WTC11 (cell line): ENCODE results near the gene ARHGAP29. TPM values are rescaled to one million over a fixed set of nuclear protein-coding genes. Genes with fewer than 3 reads are reported as not detected.
"Not testable (repeated sequence)": the region's sequence is repeated elsewhere in the genome, so short reads cannot be mapped to it uniquely, and the experiment has no call there.

Experiments used
- ATAC-seq: fragments of 200-7000 bp; cut with Tn5 transposase; 2 replicates; pipeline ENCODE4 v1.10.0; 2021; ENCODE audit warnings: mild to moderate bottlenecking, moderate library complexity
- CTCF ChIA-PET: fragments of 300-600 bp; sonication (Branson Sonifier 250); formaldehyde crosslinking; loops from one replicate; lab custom pipeline; 2021; ENCODE audit warnings: antibody characterized with exemption; lab: Charles Lee
- POLR2A ChIA-PET: fragments of 350-600 bp; sonication (Branson Sonifier 250); formaldehyde crosslinking; loops from one replicate; lab custom pipeline; 2021; ENCODE audit warnings: antibody characterized with exemption; lab: Charles Lee
- DNase-seq: peaks from one replicate; pipeline ENCODE4 v3.0.0; 2021; ENCODE audit warnings: low spot score
- H3K27ac Mint-ChIP-seq: 2 replicates; pipeline ENCODE4 v1.8.0; 2021; ENCODE audit warnings: mixed read lengths
- H3K27me3 Mint-ChIP-seq: 2 replicates; pipeline ENCODE4 v1.8.0; 2021; ENCODE audit warnings: low read depth, mild to moderate bottlenecking, moderate library complexity, mixed read lengths
- H3K36me3 Mint-ChIP-seq: 2 replicates; pipeline ENCODE4 v1.8.0; 2021; ENCODE audit warnings: mixed read lengths
- H3K4me1 Mint-ChIP-seq: 2 replicates; pipeline ENCODE4 v1.8.0; 2022; ENCODE audit warnings: mixed read lengths
- H3K4me3 Mint-ChIP-seq: 2 replicates; pipeline ENCODE4 v1.8.0; 2021; ENCODE audit warnings: mild to moderate bottlenecking, moderate library complexity, mixed read lengths
- H3K9me3 Mint-ChIP-seq: 2 replicates; pipeline ENCODE4 v1.8.0; 2021; ENCODE audit warnings: mixed read lengths
- ATF1 ChIP-seq: sonication (generic); formaldehyde crosslinking; IDR thresholded peaks from 2 replicates; pipeline ENCODE4 v1.8.1; 2023; ENCODE audit warnings: mild to moderate bottlenecking, moderate library complexity, missing genetic modification reagents
- ESRRA ChIP-seq: sonication (generic); formaldehyde crosslinking; IDR thresholded peaks from 2 replicates; pipeline ENCODE4 v1.8.1; 2022; ENCODE audit warnings: mild to moderate bottlenecking, missing genetic modification reagents, borderline replicate concordance
- FOXK1 ChIP-seq: sonication (generic); formaldehyde crosslinking; IDR thresholded peaks from 2 replicates; pipeline ENCODE4 v1.8.0; 2022; ENCODE audit warnings: mild to moderate bottlenecking, moderate library complexity, missing genetic modification reagents
- HMGA2 ChIP-seq: fragments of 250-450 bp; sonication (Bioruptor Pico); IDR thresholded peaks from 2 replicates; pipeline ENCODE4 v1.4.0; 2021; ENCODE audit warnings: mild to moderate bottlenecking, moderate library complexity
- SOX15 ChIP-seq: fragments of 250-450 bp; sonication (Bioruptor Pico); IDR thresholded peaks from 2 replicates; pipeline ENCODE4 v1.9.0; 2021; ENCODE audit warnings: mild to moderate bottlenecking
- TEAD1 ChIP-seq: sonication (generic); formaldehyde crosslinking; IDR thresholded peaks from 2 replicates; pipeline ENCODE4 v1.8.0; 2022; ENCODE audit warnings: mild to moderate bottlenecking, missing genetic modification reagents
- ZBTB21 ChIP-seq: sonication (generic); formaldehyde crosslinking; IDR thresholded peaks from 2 replicates; pipeline ENCODE4 v1.8.1; 2023; ENCODE audit warnings: mild to moderate bottlenecking, missing genetic modification reagents, borderline replicate concordance
- ZNF121 ChIP-seq: sonication (generic); formaldehyde crosslinking; IDR thresholded peaks from 2 replicates; pipeline ENCODE4 v1.8.0; 2023; ENCODE audit warnings: missing genetic modification reagents
- ZNF263 ChIP-seq: sonication (generic); formaldehyde crosslinking; IDR thresholded peaks from 2 replicates; pipeline ENCODE4 v1.8.1; 2022; ENCODE audit warnings: low read depth, mild to moderate bottlenecking, moderate library complexity, missing genetic modification reagents
- total RNA-seq: library from RNA; stranded (reverse); gene quantifications from 3 replicates; pipeline ENCODE4 v1.2.3, GENCODE V29; 2021
- TF ChIP-seq, protein P1 (sequence below): sonication (generic); formaldehyde crosslinking; IDR thresholded peaks from 2 replicates; pipeline ENCODE4 v1.8.1; 2022; ENCODE audit warnings: low read depth, mild to moderate bottlenecking, moderate library complexity, missing genetic modification reagents, borderline replicate concordance
- TF ChIP-seq, protein P2 (sequence below): sonication (generic); formaldehyde crosslinking; IDR thresholded peaks from 2 replicates; pipeline ENCODE4 v1.8.1; 2023; ENCODE audit warnings: mild to moderate bottlenecking, missing genetic modification reagents
- TF ChIP-seq, protein P3 (sequence below): sonication (generic); formaldehyde crosslinking; IDR thresholded peaks from 2 replicates; pipeline ENCODE4 v1.8.1; 2022; ENCODE audit warnings: low read depth, missing genetic modification reagents, borderline replicate concordance
- TF ChIP-seq, protein P4 (sequence below): sonication (generic); formaldehyde crosslinking; IDR thresholded peaks from 2 replicates; pipeline ENCODE4 v1.8.1; 2023; ENCODE audit warnings: mild to moderate bottlenecking, missing genetic modification reagents, moderate library complexity
- TF ChIP-seq, protein P5 (sequence below): fragments of 250-450 bp; sonication (Bioruptor Pico); IDR thresholded peaks from 2 replicates; pipeline ENCODE4 v2.1.2; 2022; ENCODE audit warnings: mild to moderate bottlenecking, moderate library complexity

ARHGAP29 gene
- total RNA-seq, 1 experiment from 2014 or later: 6.6 TPM

DNA sequence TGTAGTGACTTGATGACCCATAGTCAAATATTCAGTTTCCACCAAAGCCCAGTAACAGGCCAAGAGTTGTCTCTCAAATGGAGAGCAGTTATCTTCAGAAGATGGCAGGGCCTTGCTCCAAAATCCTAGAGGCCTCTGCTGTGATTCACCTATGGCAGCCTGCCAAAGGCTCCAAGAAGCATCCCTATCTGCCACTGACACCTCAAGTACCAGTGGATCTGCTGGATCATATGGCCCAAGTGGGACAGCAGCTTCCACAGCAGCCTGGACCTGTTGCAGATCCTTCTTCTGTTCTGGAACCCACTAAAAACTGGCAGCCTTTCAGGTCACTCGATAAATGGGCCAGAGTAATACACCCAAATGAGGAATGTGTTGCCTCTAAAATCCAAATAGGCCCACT lies 73.3 kb downstream of the ARHGAP29 start:
- H3K36me3 Mint-ChIP-seq, POLR2A ChIA-PET, H3K27me3 Mint-ChIP-seq, H3K27ac Mint-ChIP-seq, H3K4me3 Mint-ChIP-seq, ATAC-seq, H3K4me1 Mint-ChIP-seq, DNase-seq, CTCF ChIA-PET: not testable (repeated sequence)
- peaks cover 42% of the 10 kb centered on the region for H3K9me3 Mint-ChIP-seq

DNA sequence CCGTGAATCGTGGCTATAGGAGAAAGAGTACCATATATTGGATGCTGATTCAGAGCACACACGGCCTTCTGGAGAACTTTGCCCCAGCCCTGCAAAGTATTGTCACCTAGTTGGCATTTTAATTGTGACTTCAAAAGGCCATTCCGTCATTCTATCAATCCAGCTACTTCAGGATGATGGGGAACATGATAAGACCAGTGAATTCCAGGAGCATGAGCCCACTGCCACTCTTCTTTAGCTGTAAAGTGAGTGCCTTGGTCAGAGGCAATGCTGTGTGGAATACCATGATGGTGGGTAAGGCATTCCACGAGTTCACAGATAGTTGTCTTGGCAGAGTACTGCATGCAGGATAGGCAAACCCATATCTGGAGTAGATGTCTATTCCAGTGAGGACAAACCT lies 74.1 kb downstream of the ARHGAP29 start:
- DNase-seq, H3K27ac Mint-ChIP-seq, POLR2A ChIA-PET, H3K36me3 Mint-ChIP-seq, ATAC-seq, H3K27me3 Mint-ChIP-seq, H3K4me1 Mint-ChIP-seq, CTCF ChIA-PET, H3K4me3 Mint-ChIP-seq: not testable (repeated sequence)
- peaks cover 42% of the 10 kb centered on the region for H3K9me3 Mint-ChIP-seq

DNA sequence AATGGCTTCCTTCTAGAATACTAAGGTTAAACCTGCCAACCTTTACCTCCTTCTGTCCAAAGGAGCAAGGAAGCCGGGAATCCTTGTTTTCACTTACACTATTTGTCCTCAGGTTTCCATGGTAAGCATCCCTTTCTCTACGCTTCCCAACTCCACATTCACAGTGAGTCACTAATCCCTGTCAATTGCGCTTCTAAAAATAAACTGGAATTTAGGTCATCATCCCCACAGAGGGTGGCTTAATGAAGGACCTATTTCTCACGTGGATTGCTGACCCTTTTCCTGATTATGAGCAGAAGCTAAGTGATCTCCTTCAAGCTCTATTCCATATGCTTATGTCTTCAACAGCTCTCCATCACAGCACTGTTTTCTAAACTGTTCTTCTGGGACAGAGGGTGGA lies 76.6 kb downstream of the ARHGAP29 start:
- Mint-ChIP-seq H3K9me3 (peaks cover 37% of the 10 kb centered on the region), H3K36me3 (peaks cover 3% of the 10 kb centered on the region; the same call in 1 of the 2 replicates), H3K4me1 (no peaks in the 10 kb centered on the region), H3K27me3 (no peaks in the 10 kb centered on the region), H3K4me3 (no peak overlapping the region), H3K27ac (no peak overlapping the region)
- ChIA-PET CTCF (no interaction called here), POLR2A (no interaction called here)
- ATAC-seq (no peak), DNase-seq (no peak)
- TF ChIP-seq ZBTB21 (CRISPR knock-in tag) (no peak), HMGA2 (no peak)
- TF ChIP-seq, protein P1, sequence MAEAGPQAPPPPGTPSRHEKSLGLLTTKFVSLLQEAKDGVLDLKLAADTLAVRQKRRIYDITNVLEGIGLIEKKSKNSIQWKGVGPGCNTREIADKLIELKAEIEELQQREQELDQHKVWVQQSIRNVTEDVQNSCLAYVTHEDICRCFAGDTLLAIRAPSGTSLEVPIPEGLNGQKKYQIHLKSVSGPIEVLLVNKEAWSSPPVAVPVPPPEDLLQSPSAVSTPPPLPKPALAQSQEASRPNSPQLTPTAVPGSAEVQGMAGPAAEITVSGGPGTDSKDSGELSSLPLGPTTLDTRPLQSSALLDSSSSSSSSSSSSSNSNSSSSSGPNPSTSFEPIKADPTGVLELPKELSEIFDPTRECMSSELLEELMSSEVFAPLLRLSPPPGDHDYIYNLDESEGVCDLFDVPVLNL (CRISPR knock-in tag): no peak

DNA sequence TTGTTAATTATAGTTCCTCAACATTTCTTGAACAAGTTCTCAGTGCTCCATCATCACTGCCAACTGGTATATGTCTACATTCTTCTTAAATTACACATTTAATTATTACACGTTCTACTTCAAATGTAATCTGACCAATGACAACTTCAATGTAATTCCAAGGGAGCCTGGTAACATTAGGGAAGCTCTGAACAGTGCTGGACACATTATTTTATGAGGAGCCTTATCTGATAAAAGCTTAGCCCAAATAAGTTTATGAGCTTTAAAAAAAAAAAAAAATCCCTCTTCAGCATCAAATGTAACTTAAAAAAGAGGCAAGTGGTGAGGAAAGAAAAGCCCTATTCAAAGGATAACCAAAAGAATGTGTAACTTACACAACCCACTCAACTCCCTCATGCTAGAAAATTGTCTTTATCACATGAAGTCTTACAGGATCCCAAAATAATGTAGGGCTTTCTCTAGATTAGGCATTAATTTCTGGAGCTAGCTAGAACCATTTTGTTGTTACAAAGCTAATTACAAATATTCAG lies 81.2 kb downstream of the ARHGAP29 start:
- DNase-seq (no peak), ATAC-seq (no peak)
- Mint-ChIP-seq H3K27ac (no peak overlapping the region), H3K27me3 (no peaks in the 10 kb centered on the region), H3K4me3 (no peak overlapping the region), H3K9me3 (peaks cover 12% of the 10 kb centered on the region; the same call in 1 of the 2 replicates), H3K36me3 (no peaks in the 10 kb centered on the region)
- POLR2A ChIA-PET: no interaction called here
- TF ChIP-seq ATF1 (CRISPR knock-in tag): no peak
- TF ChIP-seq, protein P2, sequence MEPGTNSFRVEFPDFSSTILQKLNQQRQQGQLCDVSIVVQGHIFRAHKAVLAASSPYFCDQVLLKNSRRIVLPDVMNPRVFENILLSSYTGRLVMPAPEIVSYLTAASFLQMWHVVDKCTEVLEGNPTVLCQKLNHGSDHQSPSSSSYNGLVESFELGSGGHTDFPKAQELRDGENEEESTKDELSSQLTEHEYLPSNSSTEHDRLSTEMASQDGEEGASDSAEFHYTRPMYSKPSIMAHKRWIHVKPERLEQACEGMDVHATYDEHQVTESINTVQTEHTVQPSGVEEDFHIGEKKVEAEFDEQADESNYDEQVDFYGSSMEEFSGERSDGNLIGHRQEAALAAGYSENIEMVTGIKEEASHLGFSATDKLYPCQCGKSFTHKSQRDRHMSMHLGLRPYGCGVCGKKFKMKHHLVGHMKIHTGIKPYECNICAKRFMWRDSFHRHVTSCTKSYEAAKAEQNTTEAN: no peak
- TF ChIP-seq, protein P3, sequence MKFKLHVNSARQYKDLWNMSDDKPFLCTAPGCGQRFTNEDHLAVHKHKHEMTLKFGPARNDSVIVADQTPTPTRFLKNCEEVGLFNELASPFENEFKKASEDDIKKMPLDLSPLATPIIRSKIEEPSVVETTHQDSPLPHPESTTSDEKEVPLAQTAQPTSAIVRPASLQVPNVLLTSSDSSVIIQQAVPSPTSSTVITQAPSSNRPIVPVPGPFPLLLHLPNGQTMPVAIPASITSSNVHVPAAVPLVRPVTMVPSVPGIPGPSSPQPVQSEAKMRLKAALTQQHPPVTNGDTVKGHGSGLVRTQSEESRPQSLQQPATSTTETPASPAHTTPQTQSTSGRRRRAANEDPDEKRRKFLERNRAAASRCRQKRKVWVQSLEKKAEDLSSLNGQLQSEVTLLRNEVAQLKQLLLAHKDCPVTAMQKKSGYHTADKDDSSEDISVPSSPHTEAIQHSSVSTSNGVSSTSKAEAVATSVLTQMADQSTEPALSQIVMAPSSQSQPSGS (CRISPR knock-in tag): no peak
- TF ChIP-seq TEAD1 (CRISPR knock-in tag): no peak
- no peak for TF ChIP-seq ESRRA
- no peak for TF ChIP-seq SOX15
- no peak for TF ChIP-seq ZNF263 (CRISPR knock-in tag)
- TF ChIP-seq, protein P4, sequence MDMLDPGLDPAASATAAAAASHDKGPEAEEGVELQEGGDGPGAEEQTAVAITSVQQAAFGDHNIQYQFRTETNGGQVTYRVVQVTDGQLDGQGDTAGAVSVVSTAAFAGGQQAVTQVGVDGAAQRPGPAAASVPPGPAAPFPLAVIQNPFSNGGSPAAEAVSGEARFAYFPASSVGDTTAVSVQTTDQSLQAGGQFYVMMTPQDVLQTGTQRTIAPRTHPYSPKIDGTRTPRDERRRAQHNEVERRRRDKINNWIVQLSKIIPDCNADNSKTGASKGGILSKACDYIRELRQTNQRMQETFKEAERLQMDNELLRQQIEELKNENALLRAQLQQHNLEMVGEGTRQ (CRISPR knock-in tag): no peak
- no peak for TF ChIP-seq FOXK1 (CRISPR knock-in tag)
- no peak for TF ChIP-seq ZNF121 (CRISPR knock-in tag)
- TF ChIP-seq, protein P5, sequence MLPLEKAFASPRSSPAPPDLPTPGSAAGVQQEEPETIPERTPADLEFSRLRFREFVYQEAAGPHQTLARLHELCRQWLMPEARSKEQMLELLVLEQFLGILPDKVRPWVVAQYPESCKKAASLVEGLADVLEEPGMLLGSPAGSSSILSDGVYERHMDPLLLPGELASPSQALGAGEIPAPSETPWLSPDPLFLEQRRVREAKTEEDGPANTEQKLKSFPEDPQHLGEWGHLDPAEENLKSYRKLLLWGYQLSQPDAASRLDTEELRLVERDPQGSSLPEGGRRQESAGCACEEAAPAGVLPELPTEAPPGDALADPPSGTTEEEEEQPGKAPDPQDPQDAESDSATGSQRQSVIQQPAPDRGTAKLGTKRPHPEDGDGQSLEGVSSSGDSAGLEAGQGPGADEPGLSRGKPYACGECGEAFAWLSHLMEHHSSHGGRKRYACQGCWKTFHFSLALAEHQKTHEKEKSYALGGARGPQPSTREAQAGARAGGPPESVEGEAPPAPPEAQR: no peak
- TF ChIP-seq, all 79 proteins: peak for 0
- CTCF ChIA-PET: no interaction called here
- no peaks in the 10 kb centered on the region for H3K4me1 Mint-ChIP-seq
